GM06990 (cell line): Measurements from ENCODE around the gene ZNF597.

ENCODE experiments used
- DNase-seq: peaks from one replicate; pipeline ENCODE4 v3.0.0-alpha.2; 2011; ENCODE audit not compliant: insufficient read length; ENCODE audit errors: extremely low read depth
- H3K27me3 ChIP-seq: replicated peaks from 2 replicates; pipeline ENCODE4 v1.6.0; 2011; ENCODE audit warnings: low read length; ENCODE audit not compliant: control insufficient read depth, insufficient read depth
- H3K36me3 ChIP-seq: 2 replicates; pipeline ENCODE4 v1.5.1; 2011; ENCODE audit warnings: low read length; ENCODE audit not compliant: control insufficient read depth, insufficient read depth
- H3K4me3 ChIP-seq: replicated peaks from 2 replicates; pipeline ENCODE4 v1.5.1; 2011; ENCODE audit warnings: low read depth, mild to moderate bottlenecking, control low read depth, low read length
- CTCF ChIP-seq: IDR thresholded peaks from 2 replicates; pipeline ENCODE4 v1.5.1; 2011; ENCODE audit warnings: low read length, control low read depth, mild to moderate bottlenecking, inconsistent platforms; ENCODE audit not compliant: insufficient read depth, poor library complexity, severe bottlenecking

Gene ZNF597

GRCh38 chr16:3408561-3409197 lies 34.6 kb downstream of the ZNF597 start:
- Histone ChIP-seq H3K36me3 (peaks cover 8% of the 10 kb centered on the region), H3K27me3 (no peaks in the 10 kb centered on the region; the same call in 1 of the 2 replicates), H3K4me3 (no peak overlapping the region)
- DNase-seq: no peak
- no peak for TF ChIP-seq CTCF

GRCh38 chr16:3401719-3402397 lies 41.4 kb downstream of the ZNF597 start:
- DNase-seq: peak; percentile 15
- peaks cover 14% of the 10 kb centered on the region for H3K36me3 ChIP-seq
- no peak for TF ChIP-seq CTCF
- H3K27me3 ChIP-seq: no peaks in the 10 kb centered on the region; the same call in 1 of the 2 replicates
- peak overlapping the region; percentile 72 for H3K4me3 ChIP-seq

GRCh38 chr16:3400779-3401688 lies 42.3 kb downstream of the ZNF597 start, which contains the start of the genes ZNF174 and ZSCAN32:
TSS of gene ZNF174 (plus strand) at chr16:3401215. CDS start at chr16:3402005, 790 bp downstream.
TSS of gene ZSCAN32 (minus strand) at chr16:3401004. CDS start at chr16:3397557, 3,447 bp downstream.
- H3K4me3 ChIP-seq: peak within 1 kb of the TSS; percentile 72
- peak; percentile 100 for DNase-seq
- TF ChIP-seq CTCF: no peak
- H3K27me3 ChIP-seq: no peaks in the 10 kb centered on the region; the same call in 1 of the 2 replicates
- peaks cover 16% of the 10 kb centered on the region for H3K36me3 ChIP-seq

GRCh38 chr16:3400446-3400778 lies 42.9 kb downstream of the ZNF597 start:
- Histone ChIP-seq H3K36me3 (peaks cover 18% of the 10 kb centered on the region), H3K4me3 (peak overlapping the region; percentile 72), H3K27me3 (no peaks in the 10 kb centered on the region; the same call in 1 of the 2 replicates)
- TF ChIP-seq CTCF: no peak
- DNase-seq: no peak

- TF ChIP-seq CTCF: no peak
- no peaks in the 10 kb centered on the region for H3K27me3 ChIP-seq
- H3K4me3 ChIP-seq: no peak overlapping the region
- no peak for DNase-seq
- peaks cover 20% of the 10 kb centered on the region for H3K36me3 ChIP-seq
These were observed 53.5 kb downstream of the ZNF597 start for GRCh38 chr16:3389663-3390338.
